AG10803 (cell line): ENCODE measurements around the gene CEP250.
"Not testable (repeated sequence)": the region's sequence is repeated elsewhere in the genome, so short reads cannot be mapped to it uniquely, and the experiment has no call there.

Experiments
- DNase-seq: peaks from one replicate; pipeline ENCODE4 v3.0.0; 2010; ENCODE audit warnings: low read depth
- H3K4me3 ChIP-seq: 2 replicates; pipeline ENCODE4 v1.5.1; 2011; ENCODE audit warnings: mild to moderate bottlenecking, low read length, control low read depth
- TF ChIP-seq, protein P1 (sequence below): conservative IDR thresholded peaks from 2 replicates; pipeline ENCODE4 v1.5.1; 2011; ENCODE audit warnings: mild to moderate bottlenecking, low read length, control low read depth, inconsistent platforms

CEP250 gene

GRCh38 chr20:35444226-35444625, 11.2 kb upstream of the CEP250 start:
- DNase-seq, result no peak
- TF ChIP-seq, protein P1, sequence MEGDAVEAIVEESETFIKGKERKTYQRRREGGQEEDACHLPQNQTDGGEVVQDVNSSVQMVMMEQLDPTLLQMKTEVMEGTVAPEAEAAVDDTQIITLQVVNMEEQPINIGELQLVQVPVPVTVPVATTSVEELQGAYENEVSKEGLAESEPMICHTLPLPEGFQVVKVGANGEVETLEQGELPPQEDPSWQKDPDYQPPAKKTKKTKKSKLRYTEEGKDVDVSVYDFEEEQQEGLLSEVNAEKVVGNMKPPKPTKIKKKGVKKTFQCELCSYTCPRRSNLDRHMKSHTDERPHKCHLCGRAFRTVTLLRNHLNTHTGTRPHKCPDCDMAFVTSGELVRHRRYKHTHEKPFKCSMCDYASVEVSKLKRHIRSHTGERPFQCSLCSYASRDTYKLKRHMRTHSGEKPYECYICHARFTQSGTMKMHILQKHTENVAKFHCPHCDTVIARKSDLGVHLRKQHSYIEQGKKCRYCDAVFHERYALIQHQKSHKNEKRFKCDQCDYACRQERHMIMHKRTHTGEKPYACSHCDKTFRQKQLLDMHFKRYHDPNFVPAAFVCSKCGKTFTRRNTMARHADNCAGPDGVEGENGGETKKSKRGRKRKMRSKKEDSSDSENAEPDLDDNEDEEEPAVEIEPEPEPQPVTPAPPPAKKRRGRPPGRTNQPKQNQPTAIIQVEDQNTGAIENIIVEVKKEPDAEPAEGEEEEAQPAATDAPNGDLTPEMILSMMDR, result no peak

DNA sequence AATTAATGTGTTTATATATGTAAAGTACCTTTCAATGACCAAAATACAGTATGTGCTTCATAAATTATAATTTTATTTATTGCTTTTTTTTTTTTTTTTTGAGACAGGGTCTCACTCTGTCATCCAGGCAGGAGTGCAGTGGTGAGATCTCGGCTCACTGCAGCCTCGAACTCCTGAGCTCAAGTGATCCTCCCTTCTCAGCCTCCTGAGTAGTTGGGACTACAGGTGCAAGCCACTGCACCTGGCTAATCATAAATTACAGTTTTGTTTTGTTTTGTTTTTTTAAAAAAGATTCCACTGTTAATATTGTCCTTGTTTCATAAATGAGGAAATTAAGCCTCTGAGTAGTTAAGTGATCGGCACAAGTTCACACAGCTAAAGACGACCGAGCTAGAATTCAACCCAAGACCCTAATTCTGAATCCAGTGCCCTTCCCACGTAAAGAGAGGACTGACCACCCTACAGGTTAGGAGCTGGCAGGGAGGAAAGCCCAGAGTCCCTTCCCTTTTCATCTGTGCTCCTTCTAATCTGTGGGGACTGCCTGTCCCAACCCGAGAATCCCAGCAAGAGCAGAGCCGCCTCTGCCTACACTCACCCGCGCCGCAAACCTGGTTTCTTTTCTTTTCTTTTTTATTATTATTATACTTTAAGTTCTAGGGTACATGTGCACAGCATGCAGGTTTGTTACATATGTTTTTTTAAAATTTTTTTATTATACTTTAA, 8.9 kb upstream of the CEP250 start:
- TF ChIP-seq, protein P1, result no peak
- DNase-seq, result no peak
- peak overlapping the region; percentile 12 for H3K4me3 ChIP-seq

More at GRCh38 chr20:35444226-35444625, 11.2 kb upstream of the CEP250 start:
- no peak overlapping the region for H3K4me3 ChIP-seq

- peak; percentile 72 for DNase-seq
- peak overlapping the region; percentile 49 for H3K4me3 ChIP-seq
- TF ChIP-seq, protein P1, result peak; percentile 97
Measured at GRCh38 chr20:35447082-35447789, 8.2 kb upstream of the CEP250 start.

DNA sequence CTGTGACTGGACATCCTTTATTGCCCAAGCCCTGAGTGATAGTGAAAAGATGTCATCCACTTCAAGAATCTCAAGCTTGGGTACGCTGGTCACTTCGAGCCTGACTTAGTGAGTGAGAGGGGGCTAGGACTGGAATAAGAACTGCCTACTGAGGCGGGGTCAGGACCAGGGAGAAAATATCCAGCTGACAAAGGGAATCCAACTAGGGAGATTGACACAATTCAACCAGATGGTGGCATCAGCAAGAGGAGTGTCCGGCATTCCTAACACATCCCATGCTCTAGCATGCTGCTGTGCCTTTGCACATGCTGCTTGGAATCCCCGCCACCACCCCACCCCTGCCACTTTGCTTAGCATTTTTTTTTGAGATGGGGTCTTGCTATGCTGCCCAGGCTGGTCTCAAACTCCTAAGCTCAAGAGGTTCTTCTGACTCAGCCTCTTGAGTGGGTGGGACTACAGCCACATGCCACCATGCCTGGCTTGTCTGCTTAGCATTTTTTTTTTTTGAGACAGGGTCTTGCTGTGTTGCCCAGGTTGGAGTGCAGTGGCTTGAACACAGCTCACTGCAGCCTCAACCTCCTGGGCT, 6.5 kb upstream of the CEP250 start:
- no peak for DNase-seq
- no peak overlapping the region for H3K4me3 ChIP-seq
- TF ChIP-seq, protein P1, result no peak

- not testable (repeated sequence) for H3K4me3 ChIP-seq, DNase-seq
Measured at GRCh38 chr20:35449855-35450254, 5.5 kb upstream of the CEP250 start.

DNA sequence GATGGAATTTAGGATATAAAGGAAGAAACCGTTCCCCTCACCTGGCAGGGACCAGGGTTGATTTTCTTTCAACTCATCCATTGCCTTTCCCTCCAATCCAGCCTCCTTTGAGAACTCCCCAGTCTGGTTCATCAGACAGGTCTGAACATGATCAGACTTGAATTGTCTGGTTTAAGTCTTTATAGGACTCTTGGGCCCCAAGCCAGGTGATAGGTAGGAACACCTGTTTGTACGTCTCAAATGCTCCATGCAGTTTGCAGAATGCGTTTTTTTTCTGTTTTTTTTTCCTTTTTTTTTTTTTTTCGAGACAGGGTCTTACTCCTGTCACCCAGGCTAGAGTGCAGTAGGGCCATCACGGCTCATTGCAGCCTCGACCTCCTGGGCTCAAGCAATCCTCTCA, 4.1 kb upstream of the CEP250 start:
- no peak for DNase-seq
- no peak overlapping the region for H3K4me3 ChIP-seq
- TF ChIP-seq, protein P1, result no peak

GRCh38 chr20:35453647-35454046, 1.8 kb upstream of the CEP250 start:
- H3K4me3 ChIP-seq, result no peak overlapping the region
- TF ChIP-seq, protein P1, result no peak
- DNase-seq, result no peak

GRCh38 chr20:35456700-35457099, 1.3 kb downstream of the CEP250 start:
- not testable (repeated sequence) for DNase-seq, H3K4me3 ChIP-seq

- not testable (repeated sequence) for DNase-seq, H3K4me3 ChIP-seq
Measured at GRCh38 chr20:35457539-35457938, 2.1 kb downstream of the CEP250 start.
